ENCODE measurements around the gene SUPT6H.
"Not testable (repeated sequence)": the region's sequence is repeated elsewhere in the genome, so short reads cannot be mapped to it uniquely, and the experiment has no call there.

Gene SUPT6H

DNA sequence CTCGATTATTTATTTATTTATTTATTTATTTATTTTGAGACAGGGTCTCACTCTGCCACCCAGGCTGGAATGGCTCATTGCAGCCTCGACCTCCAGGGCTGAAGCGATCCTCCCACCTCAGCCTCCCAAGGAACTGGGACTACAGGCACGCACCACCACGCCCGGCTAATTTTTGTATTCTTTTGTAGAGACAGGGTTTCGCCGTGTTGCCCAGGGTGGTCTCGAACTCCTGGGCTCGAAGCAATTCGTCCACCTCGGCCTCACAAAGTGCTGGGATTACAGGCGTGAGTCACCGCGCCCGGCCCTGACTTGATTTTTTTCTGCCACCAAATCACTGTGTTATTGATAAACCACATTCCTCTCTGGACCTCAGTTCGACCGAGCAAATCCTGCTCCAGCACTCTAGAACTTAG lies 57.0 kb downstream of the SUPT6H start:
- no peak for DNase-seq (ENCODE audit: low read depth)

DNA sequence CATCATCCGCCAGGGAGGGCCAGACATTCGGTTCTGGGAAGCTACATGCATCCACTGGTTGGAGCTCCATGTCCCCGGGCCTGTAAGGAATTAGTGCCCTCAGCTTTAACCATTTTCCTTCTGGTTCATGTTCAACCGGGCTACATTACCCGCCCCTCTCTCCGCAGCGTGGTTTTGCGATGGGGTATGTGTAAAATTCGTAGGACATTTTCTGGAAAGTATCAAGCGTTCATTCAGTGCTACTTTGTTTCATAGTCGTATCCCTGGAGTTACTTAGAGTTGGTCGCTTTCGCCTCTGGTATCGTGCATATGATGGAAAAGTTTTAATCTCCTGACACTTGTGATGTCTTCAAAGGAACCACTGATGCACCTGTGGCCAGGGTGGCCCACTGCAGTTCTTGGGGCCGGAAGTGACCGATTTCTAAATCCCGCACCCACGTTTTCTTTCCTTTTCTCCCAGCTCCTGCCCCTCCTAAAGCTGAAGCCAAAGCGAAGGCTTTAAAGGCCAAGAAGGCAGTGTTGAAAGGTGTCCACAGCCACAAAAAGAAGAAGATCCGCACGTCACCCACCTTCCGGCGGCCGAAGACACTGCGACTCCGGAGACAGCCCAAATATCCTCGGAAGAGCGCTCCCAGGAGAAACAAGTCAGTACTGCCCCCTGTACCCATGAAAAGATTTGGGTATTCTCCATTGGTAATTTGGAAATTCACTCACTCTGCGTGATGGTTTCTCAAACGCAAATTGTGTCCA lies 58.4 kb downstream of the SUPT6H start:
- no peak for DNase-seq (ENCODE audit: low read depth)

DNA sequence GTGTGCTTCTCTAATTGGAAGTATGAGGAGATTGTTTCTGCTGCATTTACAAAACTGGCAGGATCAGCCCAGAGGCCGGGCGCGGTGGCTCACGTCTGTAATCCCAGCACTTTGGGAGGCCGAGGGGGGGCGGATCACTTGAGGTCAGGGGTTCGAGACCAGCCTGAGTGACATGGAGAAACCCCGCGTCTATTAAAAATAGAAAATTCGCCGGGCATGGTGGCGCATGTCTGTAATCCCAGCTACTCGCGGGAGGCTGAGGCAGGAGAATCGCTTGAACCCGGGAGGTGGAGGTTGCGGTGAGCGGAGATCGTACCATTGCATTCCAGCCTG lies 59.0 kb downstream of the SUPT6H start:
- not testable (repeated sequence) for DNase-seq (ENCODE audit: low read depth)

DNA sequence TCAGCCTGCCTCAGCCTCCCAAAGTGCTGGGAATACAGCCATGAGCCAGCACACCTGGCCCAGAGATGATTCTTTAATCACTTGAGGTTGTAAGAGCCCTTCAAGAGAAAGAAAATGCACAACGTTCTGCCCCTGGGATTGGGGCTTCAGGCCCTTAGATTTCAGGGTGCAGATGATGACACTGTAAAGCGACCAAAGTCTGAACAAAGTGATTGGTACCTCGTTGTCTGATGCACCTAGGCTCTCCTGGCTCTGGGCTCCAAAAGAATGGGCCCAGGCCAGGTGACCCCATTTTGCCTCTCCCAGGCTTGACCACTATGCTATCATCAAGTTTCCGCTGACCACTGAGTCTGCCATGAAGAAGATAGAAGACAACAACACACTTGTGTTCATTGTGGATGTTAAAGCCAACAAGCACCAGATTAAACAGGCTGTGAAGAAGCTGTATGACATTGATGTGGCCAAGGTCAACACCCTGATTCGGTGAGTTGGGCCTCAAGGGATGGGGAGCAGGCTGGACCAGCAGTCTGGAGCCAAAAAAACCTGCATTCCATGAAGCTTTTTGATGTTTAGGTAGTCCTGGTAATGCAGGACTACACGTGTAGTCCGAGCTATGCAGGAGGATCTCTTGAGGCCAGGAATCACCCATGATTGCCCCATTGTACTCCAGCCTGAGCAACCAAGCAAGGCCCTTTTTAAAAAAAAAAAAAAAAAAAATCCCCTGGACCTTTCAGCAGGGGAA lies 60.6 kb downstream of the SUPT6H start:
- DNase-seq (ENCODE audit: low read depth), result no peak

DNA sequence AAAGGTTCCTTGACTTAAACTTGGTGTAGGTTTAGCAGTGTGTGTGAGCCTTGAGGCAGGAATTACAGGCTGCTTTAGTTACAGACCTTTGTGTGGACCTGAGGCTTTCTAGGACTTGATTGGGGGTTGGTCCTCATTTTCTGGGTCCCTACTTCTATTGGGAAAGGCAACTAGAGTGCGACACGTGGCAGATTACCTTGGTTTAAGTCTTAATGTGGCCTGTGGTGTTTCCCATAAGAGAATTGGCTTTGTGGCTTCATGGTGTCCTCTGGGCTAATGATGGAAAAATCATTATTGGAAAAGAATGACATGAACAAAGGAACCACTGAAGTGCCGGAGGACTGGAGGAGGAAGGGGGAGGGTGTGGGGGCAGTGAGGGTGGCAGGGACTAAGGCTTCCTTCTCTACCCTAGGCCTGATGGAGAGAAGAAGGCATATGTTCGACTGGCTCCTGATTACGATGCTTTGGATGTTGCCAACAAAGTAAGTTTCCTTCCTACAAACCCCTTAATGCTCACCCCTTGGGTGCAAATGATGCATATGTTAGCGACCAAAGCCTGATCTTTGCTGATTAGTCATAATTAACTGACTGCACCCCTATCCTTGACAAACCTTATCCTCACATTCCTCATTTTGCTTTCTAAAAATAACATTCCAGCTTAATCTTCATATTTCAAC lies 61.3 kb downstream of the SUPT6H start:
- DNase-seq (ENCODE audit: low read depth), result no peak

DNA sequence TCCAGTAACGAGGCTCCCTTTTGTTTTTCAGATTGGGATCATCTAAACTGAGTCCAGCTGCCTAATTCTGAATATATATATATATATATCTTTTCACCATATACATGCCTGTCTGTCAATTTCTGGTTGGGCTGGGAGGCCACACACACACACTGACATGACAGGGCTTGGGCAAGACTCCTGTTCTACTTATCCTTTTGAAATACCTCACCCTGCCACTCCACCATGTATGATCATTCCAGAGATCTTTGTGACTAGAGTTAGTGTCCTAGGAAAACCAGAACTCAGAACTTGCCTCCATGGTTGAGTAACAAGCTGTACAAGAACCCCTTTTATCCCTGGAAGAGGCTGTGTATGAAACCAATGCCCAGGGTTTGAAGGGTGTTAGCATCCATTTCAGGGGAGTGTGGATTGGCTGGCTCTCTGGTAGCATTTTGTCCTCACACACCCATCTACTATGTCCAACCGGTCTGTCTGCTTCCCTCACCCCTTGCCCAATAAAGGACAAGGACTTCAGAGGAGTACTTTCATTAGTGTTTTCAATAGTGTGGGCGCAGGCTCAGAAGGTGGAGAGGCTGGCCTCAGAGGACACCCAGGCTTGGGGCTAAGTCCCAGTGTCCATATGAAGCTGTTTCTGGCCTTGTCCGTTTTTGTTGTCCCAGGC lies 62.0 kb downstream of the SUPT6H start:
- not testable (repeated sequence) for DNase-seq (ENCODE audit: low read depth)

DNA sequence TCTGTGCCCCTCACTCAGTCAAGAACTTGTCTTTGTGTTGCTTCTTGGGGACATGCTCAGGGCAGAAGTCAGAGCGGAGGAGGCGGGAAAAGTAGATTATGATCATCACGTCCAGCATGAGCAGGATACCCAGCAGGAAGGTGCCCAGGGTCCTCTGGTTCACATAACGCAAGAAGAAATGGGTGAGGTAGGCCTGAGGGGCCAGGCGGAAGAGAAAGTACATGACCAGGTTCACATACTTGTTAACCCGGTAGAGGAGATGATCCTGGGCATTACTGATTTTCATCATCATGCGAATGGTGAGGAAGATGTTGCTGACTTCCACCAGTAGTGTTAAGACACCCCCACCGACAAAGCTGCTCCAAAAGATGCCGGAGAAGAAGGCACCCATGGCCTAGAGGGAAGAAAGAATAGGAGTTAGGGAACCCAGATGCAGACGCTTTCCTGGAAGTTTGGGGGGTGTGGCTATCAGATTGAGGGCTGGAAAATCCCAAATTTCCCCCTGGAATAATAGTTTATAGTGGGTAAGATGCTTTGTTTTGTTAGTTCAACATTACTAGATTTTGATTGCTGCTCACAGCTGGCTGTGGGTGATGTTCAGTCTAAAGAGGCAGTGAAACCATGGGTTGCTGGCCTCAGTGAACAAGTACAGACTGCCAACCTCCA lies 62.6 kb downstream of the SUPT6H start:
- DNase-seq (ENCODE audit: low read depth), result no peak

DNA sequence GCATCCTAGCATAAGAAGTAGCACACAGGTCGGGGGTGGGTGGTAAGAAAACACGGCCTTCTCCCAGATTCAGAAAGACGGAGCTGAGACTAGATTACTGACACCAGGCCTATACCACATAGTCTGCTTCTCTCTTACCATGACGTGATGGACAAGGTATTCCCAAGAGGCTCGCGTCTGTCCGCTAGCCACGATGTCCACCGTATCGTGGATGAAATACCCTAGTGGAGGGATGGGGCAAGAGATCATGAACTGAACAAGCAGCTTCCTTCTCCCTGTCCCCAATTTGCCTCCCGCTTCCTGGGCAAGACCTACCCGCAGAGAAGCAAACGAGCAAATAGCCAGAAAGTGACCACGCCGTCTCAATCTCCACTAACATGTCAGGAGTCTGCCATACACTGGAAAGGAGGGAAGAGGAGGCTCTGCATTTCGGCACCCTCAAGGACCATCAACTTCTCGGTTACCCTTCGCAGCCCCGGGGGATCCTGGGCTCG lies 63.2 kb downstream of the SUPT6H start:
- DNase-seq (ENCODE audit: low read depth), result no peak

DNA sequence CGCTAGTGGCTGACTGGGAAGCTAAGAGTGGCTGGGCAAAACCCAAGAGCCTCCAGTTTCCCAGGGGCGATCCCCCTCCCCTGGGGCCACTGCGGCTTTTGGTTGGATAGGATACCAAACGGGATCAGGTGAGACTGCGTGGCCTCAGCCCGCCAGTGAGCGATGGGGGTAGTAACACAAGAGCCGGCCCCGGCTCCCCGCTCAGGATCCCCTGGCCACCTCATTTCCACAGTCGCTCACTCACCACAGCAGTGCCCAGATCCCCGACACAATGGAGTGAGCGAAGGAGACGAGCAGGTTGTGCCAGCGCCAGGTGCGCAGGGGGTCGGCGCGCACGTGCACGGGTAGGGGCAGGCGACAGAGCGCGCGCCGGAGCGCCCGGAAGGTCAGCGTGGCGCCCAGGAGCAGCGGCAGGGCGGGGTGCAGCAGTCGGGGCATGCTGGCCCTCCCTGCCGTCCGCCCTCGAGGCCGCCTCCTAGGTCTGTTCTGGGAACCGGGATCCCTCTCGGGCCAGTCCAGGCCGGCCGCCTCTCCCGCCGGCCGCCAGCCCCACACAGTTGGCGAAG lies 63.7 kb downstream of the SUPT6H start:
- no peak for DNase-seq (ENCODE audit: low read depth)

DNA sequence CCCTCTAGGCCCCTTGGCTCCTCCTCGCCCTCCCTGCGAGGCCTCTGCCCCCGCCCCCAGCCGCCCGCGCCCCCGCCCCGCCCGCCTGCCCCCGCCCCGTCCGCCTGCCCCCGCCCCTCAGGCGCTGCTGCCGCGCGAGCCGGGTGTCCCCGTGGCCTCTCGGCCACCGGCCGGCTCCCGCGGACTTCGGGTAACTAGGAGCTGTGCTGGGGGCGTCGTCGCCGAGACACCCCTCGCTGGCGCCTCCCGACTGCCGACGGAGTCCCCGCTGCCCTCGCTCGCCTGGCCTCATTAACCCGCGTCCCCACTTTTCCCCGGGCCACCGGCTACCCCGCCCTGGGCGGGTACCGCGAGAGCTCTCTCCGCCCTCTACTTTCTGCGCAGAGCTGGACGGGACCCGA lies 64.2 kb downstream of the SUPT6H start, which contains the start of gene TLCD1:
Gene TLCD1, minus strand, starts transcription at position 8 of the 401 bp plus-strand sequence. CDS start 136 bp downstream, outside the sequence.
- peak; percentile 48 for DNase-seq (ENCODE audit: low read depth)

DNA sequence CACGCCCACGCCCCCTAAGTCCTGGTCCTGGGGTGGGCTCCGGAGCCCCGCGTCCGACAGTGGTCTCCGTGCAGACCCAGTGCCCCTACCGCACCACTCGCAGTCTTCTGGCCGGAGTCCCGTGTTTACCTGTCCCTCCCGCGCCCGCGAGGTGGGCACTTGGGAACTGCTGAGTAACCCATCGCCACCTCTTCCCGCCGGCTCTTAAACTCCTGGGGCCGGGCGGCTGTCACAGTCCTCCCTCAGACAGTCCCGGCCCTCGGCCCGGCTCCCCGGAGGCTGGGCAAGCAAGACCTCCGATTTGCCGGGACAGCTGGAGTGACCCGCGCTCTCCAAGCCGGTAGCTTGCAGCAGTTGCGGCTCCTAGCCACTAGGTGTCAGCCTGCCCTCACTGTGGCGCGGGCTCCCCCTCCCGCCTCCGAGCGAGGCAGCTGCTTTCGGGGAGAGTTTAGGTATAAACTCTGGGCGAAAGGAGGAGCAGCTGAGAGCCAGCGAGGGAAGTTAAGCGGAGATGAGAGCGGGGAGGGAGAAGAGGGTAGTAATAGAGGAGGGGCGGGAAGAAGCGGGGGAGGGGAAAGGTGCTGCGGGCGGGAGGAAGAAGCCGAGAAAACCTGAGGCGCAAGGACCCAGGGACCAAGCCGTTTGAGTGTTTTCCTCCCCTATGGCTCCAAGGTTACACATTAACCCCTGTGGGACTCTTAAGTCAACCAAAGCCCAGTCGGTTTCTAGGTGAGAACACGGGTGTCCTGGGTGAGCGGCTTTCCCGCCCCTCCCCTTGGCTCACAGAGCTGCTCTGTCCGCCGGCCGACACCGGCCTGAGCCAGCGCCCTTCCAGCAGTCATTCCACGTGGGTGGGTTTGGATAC lies 64.9 kb downstream of the SUPT6H start:
- DNase-seq (ENCODE audit: low read depth), result peak; percentile 87

DNA sequence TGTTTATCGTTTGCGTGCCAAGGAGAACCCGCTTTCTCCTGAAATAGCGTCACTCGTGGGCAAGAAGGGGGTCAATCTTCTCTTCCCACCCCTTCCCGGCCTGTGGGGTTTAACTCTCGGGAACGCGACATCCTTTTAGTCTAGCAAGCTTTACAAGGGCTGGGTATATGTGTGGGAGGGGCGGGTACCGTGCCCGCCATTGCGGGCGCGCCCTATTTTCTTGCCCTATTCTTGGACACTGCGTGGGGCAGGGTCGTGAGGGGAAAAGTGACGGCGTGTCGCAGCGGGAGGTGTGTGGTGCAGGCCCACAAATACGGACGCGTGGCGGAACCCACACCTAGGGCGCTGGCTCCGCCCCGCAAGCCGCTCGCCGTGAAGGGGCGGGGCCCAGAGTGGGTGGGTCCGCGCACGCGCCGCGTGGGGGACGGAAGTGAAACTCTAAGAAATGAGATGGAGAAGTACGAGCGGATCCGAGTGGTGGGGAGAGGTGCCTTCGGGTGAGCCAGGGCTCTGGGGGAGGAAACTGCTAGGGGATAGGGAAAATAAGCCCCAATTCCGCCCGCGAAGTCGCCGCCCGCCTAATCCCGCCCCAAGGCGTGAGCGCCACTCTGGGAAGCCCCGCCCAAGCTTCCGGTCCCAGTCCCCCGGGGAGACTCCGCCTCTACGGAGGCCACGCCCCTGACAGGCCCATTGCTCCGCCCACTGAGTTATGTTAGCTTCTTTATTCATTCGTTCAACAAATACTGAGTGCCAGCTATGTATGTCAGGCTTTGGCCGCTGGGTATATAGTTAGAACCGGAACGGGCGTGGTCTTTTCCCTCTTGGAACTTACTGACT lies 66.6 kb downstream of the SUPT6H start, which contains the start of gene NEK8:
Gene NEK8, plus strand, starts transcription at position 425 of the 837 bp plus-strand sequence. Its CDS starts 26 bp downstream, at position 451.
- peak; percentile 96 for DNase-seq (ENCODE audit: low read depth)

DNA sequence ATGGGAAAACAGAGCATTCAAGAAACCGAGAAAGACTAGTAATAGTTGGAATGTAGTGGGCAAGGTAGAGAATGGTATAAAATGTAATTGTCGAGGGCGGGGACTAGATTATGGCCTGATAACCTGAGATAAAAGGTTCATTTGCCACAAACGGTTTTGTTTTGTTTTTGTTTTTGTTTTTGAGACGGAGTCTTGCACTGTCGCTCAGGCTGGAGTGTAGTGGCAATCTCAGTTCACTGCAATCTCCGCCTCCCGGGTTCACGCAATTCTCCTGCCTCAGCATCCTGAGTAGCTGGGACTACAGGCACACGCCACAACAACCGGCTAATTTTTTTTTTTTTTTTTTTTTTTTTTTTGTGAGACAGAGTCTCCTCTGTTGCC lies 67.9 kb downstream of the SUPT6H start:
- DNase-seq (ENCODE audit: low read depth), result no peak

DNA sequence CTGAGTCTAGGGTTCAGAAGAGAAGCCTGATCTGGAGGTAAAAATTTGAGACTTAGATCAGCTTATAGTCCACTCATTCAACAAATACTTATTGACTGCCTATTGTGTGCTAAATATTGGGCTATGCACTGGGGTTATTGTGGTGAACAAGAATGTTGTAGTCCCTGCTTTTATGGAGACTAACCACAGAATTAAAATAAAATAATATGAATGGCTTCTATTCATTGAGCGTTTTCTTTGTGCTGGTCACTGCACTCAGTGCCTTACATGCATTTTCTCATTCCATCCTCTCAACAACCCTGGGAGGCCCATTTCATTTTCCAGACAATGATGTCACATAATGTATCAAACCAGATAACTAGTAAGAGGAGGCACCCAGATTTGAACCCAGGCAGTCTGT lies 71.3 kb downstream of the SUPT6H start:
- DNase-seq (ENCODE audit: low read depth), result no peak

DNA sequence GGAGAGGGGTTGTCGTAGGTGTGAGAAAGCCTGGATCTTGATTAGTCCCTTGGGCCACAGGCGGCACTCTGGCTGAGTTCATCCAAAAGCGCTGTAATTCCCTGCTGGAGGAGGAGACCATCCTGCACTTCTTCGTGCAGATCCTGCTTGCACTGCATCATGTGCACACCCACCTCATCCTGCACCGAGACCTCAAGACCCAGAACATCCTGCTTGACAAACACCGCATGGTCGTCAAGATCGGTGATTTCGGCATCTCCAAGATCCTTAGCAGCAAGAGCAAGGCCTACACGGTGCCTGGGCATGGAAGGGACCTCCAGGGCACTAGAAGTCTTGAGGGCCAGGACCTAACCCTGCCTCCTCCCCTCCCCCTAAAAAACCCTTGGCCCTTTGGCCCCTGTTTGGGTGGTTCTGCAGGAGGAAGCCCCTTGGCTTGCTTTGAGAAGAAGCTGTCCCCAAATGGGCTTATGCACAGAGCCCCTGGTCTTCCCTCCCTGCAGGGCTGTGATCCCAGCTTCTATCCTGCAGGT lies 72.8 kb downstream of the SUPT6H start:
- DNase-seq (ENCODE audit: low read depth), result no peak

DNA sequence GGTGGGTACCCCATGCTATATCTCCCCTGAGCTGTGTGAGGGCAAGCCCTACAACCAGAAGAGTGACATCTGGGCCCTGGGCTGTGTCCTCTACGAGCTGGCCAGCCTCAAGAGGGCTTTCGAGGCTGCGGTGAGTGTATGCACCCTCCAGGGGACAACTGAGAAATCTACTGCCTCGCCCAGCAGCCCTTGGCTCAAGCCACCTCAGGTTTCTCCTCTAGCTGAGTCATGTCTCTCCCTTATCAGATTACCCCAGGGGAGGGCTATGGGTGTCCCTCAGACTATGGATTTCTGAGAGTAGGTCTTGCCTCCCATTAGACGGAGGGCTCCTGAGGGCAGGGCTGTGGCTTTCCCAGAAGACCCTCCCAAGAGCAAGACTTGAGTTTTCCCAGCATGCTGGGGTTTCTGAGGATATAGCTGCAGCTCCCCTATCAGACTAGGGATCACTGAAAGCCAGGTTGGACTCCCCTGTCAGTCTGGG lies 73.3 kb downstream of the SUPT6H start:
- DNase-seq (ENCODE audit: low read depth), result no peak

DNA sequence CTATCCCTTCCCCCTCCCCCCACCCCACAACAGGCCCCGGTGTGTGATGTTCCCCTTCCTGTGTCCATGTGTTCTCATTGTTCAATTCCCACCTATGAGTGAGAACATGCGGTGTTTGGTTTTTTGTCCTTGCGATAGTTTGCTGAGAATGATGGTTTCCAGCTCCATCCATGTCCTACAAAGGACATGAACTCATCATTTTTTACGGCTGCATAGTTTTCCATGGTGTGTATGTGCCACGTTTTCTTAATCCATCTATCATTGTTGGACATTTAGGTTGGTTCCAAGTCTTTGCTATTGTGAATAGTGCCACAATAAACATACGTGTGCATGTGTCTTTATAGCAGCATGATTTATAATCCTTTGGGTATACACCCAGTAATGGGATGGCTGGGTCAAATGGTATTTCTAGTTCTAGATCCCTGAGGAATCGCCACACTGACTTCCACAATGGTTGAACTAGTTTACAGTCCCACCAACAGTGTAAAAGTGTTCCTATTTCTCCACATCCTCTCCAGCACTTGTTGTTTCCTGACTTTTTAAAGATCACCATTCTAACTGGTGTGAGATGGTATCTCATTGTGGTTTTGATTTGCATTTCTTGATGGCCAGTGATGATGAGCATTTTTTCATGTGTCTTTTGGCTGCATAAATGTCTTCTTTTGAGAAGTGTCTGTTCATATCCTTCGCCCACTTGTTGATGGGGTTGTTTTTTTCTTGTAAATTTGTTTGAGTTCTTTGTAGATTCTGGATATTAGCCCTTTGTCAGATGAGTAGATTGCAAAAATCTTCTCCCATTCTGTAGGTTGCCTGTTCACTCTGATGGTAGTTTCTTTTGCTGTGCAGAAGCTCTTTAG lies 74.1 kb downstream of the SUPT6H start:
- not testable (repeated sequence) for DNase-seq (ENCODE audit: low read depth)

DNA sequence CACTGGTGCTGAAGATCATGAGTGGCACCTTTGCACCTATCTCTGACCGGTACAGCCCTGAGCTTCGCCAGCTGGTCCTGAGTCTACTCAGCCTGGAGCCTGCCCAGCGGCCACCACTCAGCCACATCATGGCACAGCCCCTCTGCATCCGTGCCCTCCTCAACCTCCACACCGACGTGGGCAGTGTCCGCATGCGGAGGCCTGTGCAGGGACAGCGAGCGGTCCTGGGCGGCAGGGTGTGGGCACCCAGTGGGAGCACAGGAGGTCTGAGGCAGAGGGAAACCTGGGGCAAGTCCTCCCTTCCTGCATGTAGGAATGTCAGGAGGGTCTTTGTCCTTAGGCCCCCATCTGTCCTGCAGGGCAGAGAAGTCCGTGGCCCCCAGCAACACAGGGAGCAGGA lies 75.3 kb downstream of the SUPT6H start:
- DNase-seq (ENCODE audit: low read depth), result no peak

All from activated gamma-delta T cell treated with anti-CD3 and anti-CD28 coated beads, Interleukin-2, amount 50 U/mL, for 16 hours (primary cell).